Measurements from ENCODE around the gene MED14.
A peak's percentile ranks its signal among the peaks of the same experiment; 100 is the strongest.
"Not testable (repeated sequence)": the region's sequence is repeated elsewhere in the genome, so short reads cannot be mapped to it uniquely, and the experiment has no call there.

MED14 gene

DNA sequence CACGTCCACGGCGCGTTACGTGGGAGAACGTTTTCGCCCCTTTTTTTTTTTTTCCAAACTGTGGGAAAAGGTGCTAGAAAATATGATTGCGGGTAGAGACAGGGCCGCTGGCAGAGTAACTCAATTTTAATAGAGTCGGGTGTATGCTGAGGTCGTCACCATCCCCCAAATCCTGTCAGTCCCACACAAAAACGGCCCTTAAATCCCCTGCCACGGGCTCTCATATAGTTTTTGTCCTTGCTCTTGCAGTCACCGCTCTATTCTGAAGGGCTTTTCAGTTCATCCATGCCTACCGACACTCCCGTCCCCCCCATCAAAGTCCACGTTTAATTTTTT lies 796 bp upstream of the MED14 start:
- ATAC-seq: peak; percentile 40
- TF ChIP-seq, protein P1, sequence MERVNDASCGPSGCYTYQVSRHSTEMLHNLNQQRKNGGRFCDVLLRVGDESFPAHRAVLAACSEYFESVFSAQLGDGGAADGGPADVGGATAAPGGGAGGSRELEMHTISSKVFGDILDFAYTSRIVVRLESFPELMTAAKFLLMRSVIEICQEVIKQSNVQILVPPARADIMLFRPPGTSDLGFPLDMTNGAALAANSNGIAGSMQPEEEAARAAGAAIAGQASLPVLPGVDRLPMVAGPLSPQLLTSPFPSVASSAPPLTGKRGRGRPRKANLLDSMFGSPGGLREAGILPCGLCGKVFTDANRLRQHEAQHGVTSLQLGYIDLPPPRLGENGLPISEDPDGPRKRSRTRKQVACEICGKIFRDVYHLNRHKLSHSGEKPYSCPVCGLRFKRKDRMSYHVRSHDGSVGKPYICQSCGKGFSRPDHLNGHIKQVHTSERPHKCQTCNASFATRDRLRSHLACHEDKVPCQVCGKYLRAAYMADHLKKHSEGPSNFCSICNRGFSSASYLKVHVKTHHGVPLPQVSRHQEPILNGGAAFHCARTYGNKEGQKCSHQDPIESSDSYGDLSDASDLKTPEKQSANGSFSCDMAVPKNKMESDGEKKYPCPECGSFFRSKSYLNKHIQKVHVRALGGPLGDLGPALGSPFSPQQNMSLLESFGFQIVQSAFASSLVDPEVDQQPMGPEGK (CRISPR knock-in tag; IDR thresholded peaks at IDR 0.05; ENCODE audit: borderline replicate concordance): no peak
- no peak for TF ChIP-seq ARNTL (CRISPR knock-in tag; IDR thresholded peaks at IDR 0.05; ENCODE audit: borderline replicate concordance, low read depth)

DNA sequence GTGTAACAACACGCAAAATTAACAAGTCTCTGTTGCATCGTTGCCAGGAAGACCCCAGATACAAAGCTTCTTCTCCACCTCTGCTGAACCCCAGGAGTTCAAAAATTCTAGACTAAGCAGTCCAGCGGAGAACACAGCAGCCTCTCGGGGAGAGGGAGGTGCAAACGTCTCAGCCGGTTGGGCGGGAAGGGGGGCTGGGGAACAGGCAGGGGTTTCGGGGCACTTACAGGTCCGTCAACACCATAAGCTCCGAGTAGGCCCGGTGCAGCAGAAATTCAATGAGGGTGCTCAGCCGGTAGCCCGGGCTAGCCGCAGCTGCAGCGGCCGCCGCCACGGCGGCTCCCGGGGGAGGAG lies 394 bp downstream of the MED14 start:
- TF ChIP-seq, protein P1 (CRISPR knock-in tag; IDR thresholded peaks at IDR 0.05; ENCODE audit: borderline replicate concordance): no peak
- TF ChIP-seq ZNF8 (CRISPR knock-in tag; IDR thresholded peaks at IDR 0.05) (no peak), TOX (CRISPR knock-in tag; IDR thresholded peaks at IDR 0.05; ENCODE audit: borderline replicate concordance) (no peak), OSR1 (CRISPR knock-in tag; IDR thresholded peaks at IDR 0.05) (no peak), RARB (CRISPR knock-in tag; IDR thresholded peaks at IDR 0.05) (no peak), ESRRG (CRISPR knock-in tag; IDR thresholded peaks at IDR 0.05) (no peak), PPARA (CRISPR knock-in tag; IDR thresholded peaks at IDR 0.05; ENCODE audit: borderline replicate concordance) (no peak), BACH2 (CRISPR knock-in tag; IDR thresholded peaks at IDR 0.05; ENCODE audit: borderline replicate concordance) (no peak)
- TF ChIP-seq, protein P2, sequence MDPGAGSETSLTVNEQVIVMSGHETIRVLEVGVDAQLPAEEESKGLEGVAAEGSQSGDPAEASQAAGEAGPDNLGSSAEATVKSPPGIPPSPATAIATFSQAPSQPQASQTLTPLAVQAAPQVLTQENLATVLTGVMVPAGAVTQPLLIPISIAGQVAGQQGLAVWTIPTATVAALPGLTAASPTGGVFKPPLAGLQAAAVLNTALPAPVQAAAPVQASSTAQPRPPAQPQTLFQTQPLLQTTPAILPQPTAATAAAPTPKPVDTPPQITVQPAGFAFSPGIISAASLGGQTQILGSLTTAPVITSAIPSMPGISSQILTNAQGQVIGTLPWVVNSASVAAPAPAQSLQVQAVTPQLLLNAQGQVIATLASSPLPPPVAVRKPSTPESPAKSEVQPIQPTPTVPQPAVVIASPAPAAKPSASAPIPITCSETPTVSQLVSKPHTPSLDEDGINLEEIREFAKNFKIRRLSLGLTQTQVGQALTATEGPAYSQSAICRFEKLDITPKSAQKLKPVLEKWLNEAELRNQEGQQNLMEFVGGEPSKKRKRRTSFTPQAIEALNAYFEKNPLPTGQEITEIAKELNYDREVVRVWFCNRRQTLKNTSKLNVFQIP (CRISPR knock-in tag; IDR thresholded peaks at IDR 0.05; ENCODE audit: borderline replicate concordance, low read depth): no peak
- peak; percentile 17 for ATAC-seq

DNA sequence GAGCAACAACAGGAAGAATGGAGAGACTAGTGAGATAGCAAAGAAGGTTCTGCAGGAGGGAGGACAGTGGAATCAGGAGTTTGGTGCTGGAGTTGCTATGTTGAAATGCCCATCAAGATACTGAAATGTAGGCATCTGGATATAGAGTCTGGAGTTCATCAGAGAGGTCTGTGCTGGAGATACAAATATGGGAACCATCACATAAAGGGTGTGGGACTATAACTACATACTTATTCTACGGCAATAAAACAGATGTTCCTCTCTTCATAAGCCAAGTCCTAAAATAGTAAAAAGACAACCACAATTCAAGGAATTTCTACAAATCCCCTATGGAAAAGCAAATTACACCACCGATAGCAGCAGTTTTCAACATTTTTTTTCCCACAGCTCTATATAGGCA lies 1.6 kb downstream of the MED14 start:
- TF ChIP-seq ISL1 (CRISPR knock-in tag; IDR thresholded peaks at IDR 0.05) (no peak), ZNF8 (CRISPR knock-in tag; IDR thresholded peaks at IDR 0.05) (no peak), ARNTL (CRISPR knock-in tag; IDR thresholded peaks at IDR 0.05; ENCODE audit: borderline replicate concordance, low read depth) (no peak), TSHZ2 (CRISPR knock-in tag; IDR thresholded peaks at IDR 0.05) (no peak), PPARA (CRISPR knock-in tag; IDR thresholded peaks at IDR 0.05; ENCODE audit: borderline replicate concordance) (no peak), TOX (CRISPR knock-in tag; IDR thresholded peaks at IDR 0.05; ENCODE audit: borderline replicate concordance) (no peak), ZNF565 (CRISPR knock-in tag; conservative IDR thresholded peaks at IDR 0.05; ENCODE audit: low read depth) (no peak), CSRNP3 (CRISPR knock-in tag; IDR thresholded peaks at IDR 0.05) (no peak), ZFP30 (CRISPR knock-in tag; IDR thresholded peaks at IDR 0.05) (no peak), SNAI2 (CRISPR knock-in tag; IDR thresholded peaks at IDR 0.05) (no peak), ZFP3 (CRISPR knock-in tag; IDR thresholded peaks at IDR 0.05) (no peak), GLIS3 (CRISPR knock-in tag; IDR thresholded peaks at IDR 0.05) (no peak), ZC3H10 (CRISPR knock-in tag; IDR thresholded peaks at IDR 0.05) (no peak), BACH2 (CRISPR knock-in tag; IDR thresholded peaks at IDR 0.05; ENCODE audit: borderline replicate concordance) (no peak)
- ATAC-seq: no peak

DNA sequence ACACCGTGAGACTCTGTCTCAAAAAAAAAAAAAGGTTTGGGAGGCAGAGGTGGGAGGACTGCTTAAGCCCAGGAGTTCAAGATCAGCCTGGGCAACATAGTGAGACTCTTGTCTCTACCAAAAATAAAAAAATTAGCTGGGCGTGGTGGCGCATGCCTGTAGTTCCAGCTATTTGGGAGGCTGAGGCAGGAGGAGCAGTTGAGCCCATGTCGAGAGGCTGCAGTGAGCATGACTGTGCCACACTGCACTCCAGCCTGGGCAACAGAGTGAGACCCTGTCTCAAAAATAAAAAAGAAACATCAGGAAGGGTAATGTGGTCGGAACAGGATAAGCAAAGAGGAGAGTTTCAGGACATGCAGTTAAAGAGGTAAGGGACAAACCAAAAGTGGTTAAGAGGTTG lies 2.8 kb downstream of the MED14 start:
- not testable (repeated sequence) for ATAC-seq
